ENCODE measurements around the gene PGM2L1. TPM values are rescaled to one million over a fixed set of nuclear protein-coding genes. Genes with fewer than 3 reads are reported as not detected.

Gene PGM2L1
- total RNA-seq, 2 experiments from 2014 or later, result 11.9 to 13.4 TPM

DNA sequence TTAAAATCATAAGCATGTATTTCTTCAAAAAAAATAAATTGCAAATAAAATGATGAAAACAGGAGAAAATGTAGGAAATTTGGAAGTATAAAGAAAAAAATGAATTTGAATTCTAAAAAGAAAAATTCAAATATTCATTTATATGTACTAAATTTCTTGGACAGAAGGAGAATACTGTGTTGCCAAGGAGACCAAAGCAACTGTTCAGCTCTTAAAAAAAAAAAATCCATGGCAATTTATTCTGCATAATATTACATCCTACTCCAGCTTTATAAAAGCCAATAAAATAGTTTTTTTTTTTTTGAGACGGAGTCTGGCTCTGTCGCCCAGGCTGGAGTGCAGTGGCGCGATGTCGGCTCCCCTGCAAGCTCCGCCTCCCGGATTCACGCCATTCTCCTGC is 6.0 kb downstream of the PGM2L1 start:
- no peak overlapping the region for H3K27ac Mint-ChIP-seq
- no peak overlapping the region for H3K4me3 Mint-ChIP-seq
- DNase-seq, result no peak
- H3K9me3 Mint-ChIP-seq, result no peaks in the 10 kb centered on the region
- intact Hi-C loops (cut with micrococcal nuclease), result loop anchor here (10.0 kb wide), 3 partner anchors 427 to 943 kb away; partner anchors contain the start of gene RAB6A
- CTCF ChIA-PET, result interaction anchor here (5.6 kb wide), 1 partner anchor 60 kb away, joined by 128 read pairs; no protein-coding TSS in a partner anchor
- no peaks in the 10 kb centered on the region for H3K27me3 Mint-ChIP-seq (ENCODE audit: low read depth)
- H3K36me3 Mint-ChIP-seq (ENCODE audit: low read depth), result no peaks in the 10 kb centered on the region
- peaks cover 49% of the 10 kb centered on the region for H3K4me1 Mint-ChIP-seq (ENCODE audit: low read depth)

DNA sequence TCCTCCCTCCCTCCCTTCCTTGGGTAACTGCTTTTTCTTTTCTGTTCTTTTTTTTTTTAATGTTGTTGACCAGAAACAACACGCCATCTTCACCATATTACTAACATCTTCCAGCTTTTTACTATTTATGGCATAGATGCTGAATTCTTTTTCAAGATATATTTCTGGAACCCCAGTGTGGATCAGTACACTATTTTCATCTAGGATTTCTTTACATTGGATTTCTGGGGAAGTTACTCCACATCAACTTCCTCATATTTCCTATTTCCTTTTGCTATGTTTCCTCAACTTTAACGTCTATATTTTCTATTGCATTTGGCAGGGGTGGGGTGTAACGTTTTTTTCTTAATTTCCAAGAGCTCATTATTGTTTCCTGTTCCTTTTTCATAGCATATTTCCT is 7.0 kb downstream of the PGM2L1 start:
- H3K9me3 Mint-ChIP-seq, result no peaks in the 10 kb centered on the region
- H3K36me3 Mint-ChIP-seq (ENCODE audit: low read depth), result no peaks in the 10 kb centered on the region
- no peaks in the 10 kb centered on the region for H3K27me3 Mint-ChIP-seq (ENCODE audit: low read depth)
- peak overlapping the region; percentile 13 for H3K4me3 Mint-ChIP-seq
- H3K27ac Mint-ChIP-seq, result peak overlapping the region; percentile 71
- intact Hi-C loops (cut with micrococcal nuclease), result loop anchor here (2.0 to 10.0 kb wide), 5 partner anchors 102 to 944 kb away; partner anchors contain the start of genes LIPT2, POLD3 and RAB6A
- no peak for DNase-seq
- H3K4me1 Mint-ChIP-seq (ENCODE audit: low read depth), result peaks cover 43% of the 10 kb centered on the region
- CTCF ChIA-PET, result interaction anchor here (0.7 to 5.6 kb wide), 6 partner anchors 8 to 61 kb away, joined by 3 to 128 read pairs (median 4); partner anchors contain the start of gene PGM2L1

DNA sequence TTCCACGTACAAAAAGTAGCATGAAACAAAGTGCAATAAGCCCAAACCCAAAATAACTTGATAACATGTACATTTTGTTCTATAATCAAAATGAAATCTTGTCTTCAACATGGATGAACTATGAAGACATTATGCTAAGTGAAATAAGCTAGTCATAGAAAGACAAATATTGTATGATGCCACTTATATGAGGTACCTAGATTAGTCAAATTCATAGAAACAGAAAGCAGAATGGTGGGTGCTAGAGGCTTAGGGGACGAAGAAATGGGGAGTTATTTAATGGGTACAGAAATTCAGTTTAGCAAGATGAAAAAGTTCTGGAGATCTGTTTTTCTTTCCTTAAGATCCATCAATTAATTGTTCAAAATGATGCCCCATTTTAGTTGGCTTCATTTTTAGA is 7.5 kb downstream of the PGM2L1 start:
- no peak for DNase-seq
- Mint-ChIP-seq H3K4me3 (no peak overlapping the region), H3K27ac (peak overlapping the region; percentile 71), H3K9me3 (no peaks in the 10 kb centered on the region), H3K27me3 (ENCODE audit: low read depth) (no peaks in the 10 kb centered on the region), H3K36me3 (ENCODE audit: low read depth) (no peaks in the 10 kb centered on the region), H3K4me1 (ENCODE audit: low read depth) (peaks cover 43% of the 10 kb centered on the region)
- CTCF ChIA-PET, result interaction anchor here (0.7 to 5.6 kb wide), 9 partner anchors 9 to 691 kb away, joined by 3 to 128 read pairs (median 9); partner anchors contain the start of gene PGM2L1
- intact Hi-C loops (cut with micrococcal nuclease), result loop anchor here (1.0 to 10.0 kb wide), 7 partner anchors 8 to 944 kb away; partner anchors contain the start of genes LIPT2, PGM2L1, POLD3 and RAB6A

DNA sequence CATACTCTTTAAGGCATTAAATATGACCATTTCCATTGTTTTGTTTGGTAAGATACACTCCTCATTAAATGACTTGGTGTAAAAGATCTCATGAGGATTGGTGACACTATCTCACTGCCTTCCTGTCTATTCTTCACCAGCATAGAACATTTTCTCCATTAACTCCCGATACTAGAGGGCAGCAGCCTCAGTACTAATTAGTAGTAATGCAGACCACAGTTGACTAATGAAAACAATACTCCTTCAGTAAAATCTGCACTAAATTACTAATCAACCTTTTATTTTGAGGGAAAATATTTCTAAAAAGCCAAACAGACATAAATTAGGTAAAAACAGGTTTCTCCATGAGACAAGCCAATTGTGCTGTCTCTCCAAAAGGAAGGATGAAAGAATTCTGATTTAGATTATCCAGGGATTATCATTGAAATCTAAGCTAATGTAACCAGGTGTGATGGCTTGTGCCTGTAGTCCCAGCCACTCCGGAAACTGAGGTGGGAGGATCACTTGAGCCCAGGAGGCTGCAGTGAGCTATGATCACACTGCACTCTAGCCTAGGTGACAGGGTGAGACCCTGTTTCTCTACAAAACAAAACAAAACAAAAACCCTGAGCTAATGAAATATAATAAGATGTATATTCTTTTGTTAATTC is 9.4 kb downstream of the PGM2L1 start:
- peak; percentile 90 for DNase-seq
- no peaks in the 10 kb centered on the region for H3K36me3 Mint-ChIP-seq (ENCODE audit: low read depth)
- peaks cover 33% of the 10 kb centered on the region for H3K4me1 Mint-ChIP-seq (ENCODE audit: low read depth)
- H3K9me3 Mint-ChIP-seq, result no peaks in the 10 kb centered on the region
- no peaks in the 10 kb centered on the region for H3K27me3 Mint-ChIP-seq (ENCODE audit: low read depth)
- H3K27ac Mint-ChIP-seq, result peak overlapping the region; percentile 72
- intact Hi-C loops (cut with micrococcal nuclease), result loop anchor here (1.0 to 10.0 kb wide), 4 partner anchors 60 to 336 kb away; no protein-coding TSS in a partner anchor
- CTCF ChIA-PET, result interaction anchor here (0.6 to 5.6 kb wide), 14 partner anchors 9 to 182 kb away, joined by 3 to 128 read pairs (median 4); partner anchors contain the start of gene PGM2L1
- H3K4me3 Mint-ChIP-seq, result no peak overlapping the region

DNA sequence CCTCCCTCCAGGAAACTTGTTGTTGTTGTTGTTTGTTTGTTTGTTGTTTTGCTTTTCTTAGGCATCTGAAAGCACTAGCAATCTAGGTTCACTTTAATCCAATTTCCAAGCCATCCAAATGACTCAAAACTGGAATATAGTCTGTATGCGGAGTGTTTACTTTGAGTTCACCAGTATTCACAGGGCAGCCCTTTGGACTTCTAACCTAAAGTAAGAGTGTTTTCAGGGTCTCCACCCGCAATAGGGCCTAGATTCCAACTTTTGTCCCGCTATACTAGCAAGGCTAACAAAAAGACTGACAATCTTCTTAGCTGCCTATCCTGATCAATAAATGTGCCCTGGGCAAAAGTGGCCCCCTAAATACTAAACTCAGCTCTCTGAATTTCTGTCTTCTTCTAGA is 13.6 kb downstream of the PGM2L1 start:
- Mint-ChIP-seq H3K36me3 (ENCODE audit: low read depth) (no peaks in the 10 kb centered on the region), H3K4me1 (ENCODE audit: low read depth) (peaks cover 15% of the 10 kb centered on the region), H3K9me3 (no peaks in the 10 kb centered on the region), H3K27me3 (ENCODE audit: low read depth) (no peaks in the 10 kb centered on the region), H3K4me3 (no peak overlapping the region), H3K27ac (no peak overlapping the region)
- CTCF ChIA-PET, result interaction anchor here (0.5 to 1.2 kb wide), 2 partner anchors 68 to 82 kb away, joined by 4 to 5 read pairs; no protein-coding TSS in a partner anchor
- intact Hi-C loops (cut with micrococcal nuclease), result loop anchor here (5.0 to 10.0 kb wide), 2 partner anchors 127 to 340 kb away; no protein-coding TSS in a partner anchor
- no peak for DNase-seq

DNA sequence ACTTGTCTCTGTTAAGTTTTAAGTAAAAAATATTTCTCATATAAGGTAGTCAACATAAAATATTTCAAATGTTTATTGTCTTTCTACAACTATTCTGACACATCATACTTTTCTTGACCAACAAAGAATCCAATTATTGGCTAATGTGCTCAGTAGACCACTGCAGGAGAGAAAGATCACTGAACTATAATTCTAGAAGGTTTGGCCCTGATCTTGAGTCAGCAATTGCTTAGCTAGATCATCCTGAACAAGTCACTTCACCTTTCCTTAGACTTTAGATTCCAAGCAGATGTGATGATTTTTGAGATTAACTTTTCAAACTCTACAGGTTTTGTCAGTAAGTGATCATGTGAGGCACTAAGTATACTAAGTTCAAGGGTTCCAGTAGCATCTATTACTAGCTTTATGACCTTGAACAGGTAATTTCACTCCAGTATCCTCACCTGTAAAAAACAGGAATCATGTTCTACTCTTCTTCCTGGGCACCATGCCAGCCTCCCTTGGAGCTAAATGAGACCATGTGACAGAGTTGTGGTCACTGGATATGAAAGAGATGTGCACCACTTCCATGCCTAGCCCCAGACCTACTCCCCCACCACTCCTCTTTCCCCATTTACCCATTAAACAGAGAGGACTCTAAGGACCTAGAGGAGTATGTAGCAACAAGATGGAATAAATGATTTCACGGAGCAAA is 17.3 kb downstream of the PGM2L1 start:
- intact Hi-C loops (cut with micrococcal nuclease), result loop anchor here (10.0 kb wide), 1 partner anchor 344 kb away; no protein-coding TSS in a partner anchor
- Mint-ChIP-seq H3K36me3 (ENCODE audit: low read depth) (no peaks in the 10 kb centered on the region), H3K27ac (no peak overlapping the region), H3K4me3 (no peak overlapping the region), H3K27me3 (ENCODE audit: low read depth) (no peaks in the 10 kb centered on the region), H3K9me3 (no peaks in the 10 kb centered on the region), H3K4me1 (ENCODE audit: low read depth) (peaks cover 7% of the 10 kb centered on the region)
- CTCF ChIA-PET, result interaction anchor here (0.8 to 2.3 kb wide), 2 partner anchors 9 to 73 kb away, joined by 3 to 9 read pairs; no protein-coding TSS in a partner anchor
- DNase-seq, result no peak

DNA sequence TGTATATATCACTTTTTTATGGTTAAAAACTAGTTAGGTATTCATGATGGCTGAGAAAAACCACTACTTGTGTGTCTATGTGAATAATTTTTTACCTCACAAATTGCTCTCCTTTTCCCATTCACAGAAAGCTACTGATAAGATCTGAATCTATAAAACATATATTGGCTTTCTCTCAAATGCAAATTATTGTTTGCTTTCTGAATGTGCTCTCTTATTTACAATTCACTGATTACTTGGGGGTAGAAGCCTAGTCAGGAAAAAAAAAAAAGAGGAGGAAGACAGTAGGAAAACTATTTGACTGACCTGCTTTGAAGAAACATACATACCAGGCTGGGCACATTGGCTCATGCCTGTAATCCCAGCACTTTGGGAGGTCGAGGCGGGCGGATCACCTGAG is 20.5 kb downstream of the PGM2L1 start:
- intact Hi-C loops (cut with micrococcal nuclease), result no loop called here
- H3K4me1 Mint-ChIP-seq (ENCODE audit: low read depth), result peaks cover 7% of the 10 kb centered on the region
- CTCF ChIA-PET, result no interaction called here
- no peaks in the 10 kb centered on the region for H3K27me3 Mint-ChIP-seq (ENCODE audit: low read depth)
- no peak for DNase-seq
- H3K4me3 Mint-ChIP-seq, result no peak overlapping the region
- H3K9me3 Mint-ChIP-seq, result no peaks in the 10 kb centered on the region
- H3K36me3 Mint-ChIP-seq (ENCODE audit: low read depth), result peaks cover 2% of the 10 kb centered on the region
- H3K27ac Mint-ChIP-seq, result no peak overlapping the region

DNA sequence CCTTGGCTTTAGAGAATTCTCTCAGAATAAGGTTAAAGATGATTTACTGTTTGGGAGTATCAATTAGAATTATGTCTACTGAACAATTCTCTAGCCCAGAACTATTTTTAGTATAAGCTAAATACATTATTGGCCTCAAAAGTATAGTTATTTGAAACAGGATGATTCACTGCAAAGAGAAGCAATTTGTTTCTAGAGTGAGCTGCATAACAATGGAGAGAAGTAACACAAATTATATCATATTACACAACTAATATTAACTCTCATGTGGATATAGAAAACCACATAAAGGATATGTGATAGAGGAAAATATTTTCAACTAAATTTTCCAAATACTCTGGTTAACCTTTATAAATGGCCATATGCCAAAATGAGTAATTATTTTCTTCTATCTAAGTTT is 24.9 kb downstream of the PGM2L1 start:
- no peak overlapping the region for H3K4me3 Mint-ChIP-seq
- H3K27me3 Mint-ChIP-seq (ENCODE audit: low read depth), result no peaks in the 10 kb centered on the region
- H3K4me1 Mint-ChIP-seq (ENCODE audit: low read depth), result no peaks in the 10 kb centered on the region
- H3K9me3 Mint-ChIP-seq, result no peaks in the 10 kb centered on the region
- no peak for DNase-seq
- H3K36me3 Mint-ChIP-seq (ENCODE audit: low read depth), result peaks cover 4% of the 10 kb centered on the region
- CTCF ChIA-PET, result no interaction called here
- no peak overlapping the region for H3K27ac Mint-ChIP-seq
- intact Hi-C loops (cut with micrococcal nuclease), result no loop called here

DNA sequence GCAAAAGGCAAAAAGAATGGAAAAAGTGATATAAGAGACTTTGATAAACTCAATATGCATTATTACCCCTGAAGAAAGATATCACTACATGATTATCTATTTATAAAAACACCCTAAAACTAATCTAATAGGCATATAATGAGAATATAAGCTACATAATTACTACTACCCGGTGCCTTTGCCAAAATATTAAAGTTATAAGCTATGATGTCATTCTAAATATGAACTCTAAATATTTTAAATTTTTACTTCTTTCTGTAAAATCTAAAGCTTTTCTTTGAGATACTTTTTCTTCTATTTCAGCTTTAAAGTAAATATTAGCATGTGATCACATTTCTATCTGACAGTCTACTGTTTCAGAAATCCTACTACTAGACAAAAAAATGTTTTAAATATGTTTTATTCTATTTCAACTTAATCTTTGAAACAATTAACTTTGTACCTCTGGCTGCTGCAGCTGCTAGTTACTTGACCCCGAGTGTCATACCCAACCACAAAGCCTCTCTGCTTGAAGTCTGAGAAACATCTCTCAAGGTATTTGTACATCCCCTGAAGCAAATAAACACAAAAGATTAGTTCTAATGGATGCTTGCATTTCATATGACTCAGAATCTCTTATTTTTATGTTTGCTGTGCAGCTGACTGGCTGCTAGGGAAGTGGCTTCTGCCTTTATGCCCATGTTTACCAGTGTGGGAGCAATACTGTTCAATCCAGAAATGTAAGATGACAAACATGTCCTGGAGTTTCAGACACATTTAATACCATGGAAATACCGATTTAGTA is 26.8 kb downstream of the PGM2L1 start:
- Mint-ChIP-seq H3K4me3 (no peak overlapping the region), H3K4me1 (ENCODE audit: low read depth) (no peaks in the 10 kb centered on the region), H3K9me3 (no peaks in the 10 kb centered on the region), H3K27ac (no peak overlapping the region), H3K36me3 (ENCODE audit: low read depth) (peaks cover 4% of the 10 kb centered on the region), H3K27me3 (ENCODE audit: low read depth) (no peaks in the 10 kb centered on the region)
- no peak for DNase-seq
- intact Hi-C loops (cut with micrococcal nuclease), result no loop called here
- CTCF ChIA-PET, result interaction anchor here (0.6 kb wide), 1 partner anchor 529 kb away, joined by 3 read pairs; no protein-coding TSS in a partner anchor

DNA sequence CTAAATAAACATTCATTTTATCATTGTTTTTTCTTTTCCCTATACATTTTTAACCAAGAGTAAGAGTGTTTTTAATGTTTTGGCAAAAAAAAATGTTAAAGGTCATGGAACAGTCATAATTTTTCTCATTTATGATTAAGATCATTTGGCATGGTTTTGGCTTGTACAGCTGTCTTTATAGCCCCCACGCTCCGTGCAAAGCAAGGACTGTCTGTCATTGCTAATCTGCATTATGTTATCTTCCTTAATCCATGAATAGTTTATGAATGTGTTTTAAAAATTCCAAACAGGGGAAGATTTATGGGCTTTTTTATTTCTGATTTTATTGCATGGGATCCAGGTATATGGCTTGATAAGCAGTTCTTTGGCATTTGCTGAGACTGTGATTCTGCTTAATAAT is 28.1 kb downstream of the PGM2L1 start:
- no peaks in the 10 kb centered on the region for H3K9me3 Mint-ChIP-seq
- peaks cover 8% of the 10 kb centered on the region for H3K36me3 Mint-ChIP-seq (ENCODE audit: low read depth)
- no peaks in the 10 kb centered on the region for H3K4me1 Mint-ChIP-seq (ENCODE audit: low read depth)
- no peak overlapping the region for H3K27ac Mint-ChIP-seq
- no peaks in the 10 kb centered on the region for H3K27me3 Mint-ChIP-seq (ENCODE audit: low read depth)
- CTCF ChIA-PET, result no interaction called here
- intact Hi-C loops (cut with micrococcal nuclease), result no loop called here
- no peak overlapping the region for H3K4me3 Mint-ChIP-seq
- DNase-seq, result no peak

DNA sequence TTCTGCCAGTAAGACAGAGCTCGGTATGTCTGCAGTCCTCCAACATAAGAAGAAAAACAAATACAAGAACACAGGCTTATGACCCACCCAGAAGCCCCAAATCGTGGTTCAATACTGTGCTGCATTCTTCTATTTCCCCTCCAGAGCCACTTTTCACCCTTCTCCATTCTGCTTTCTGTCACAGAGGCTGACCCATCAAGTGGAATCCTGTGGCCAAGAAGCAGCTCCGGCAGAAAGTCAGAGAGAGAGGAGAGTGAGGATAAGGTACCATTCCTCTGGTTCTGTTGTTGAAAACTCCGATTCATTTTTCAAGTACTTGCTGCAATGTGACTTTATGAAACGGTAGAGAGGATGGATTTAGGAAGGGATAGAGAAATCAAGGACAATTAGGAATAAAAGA is 30.4 kb downstream of the PGM2L1 start:
- Mint-ChIP-seq H3K27me3 (ENCODE audit: low read depth) (no peaks in the 10 kb centered on the region), H3K9me3 (no peaks in the 10 kb centered on the region), H3K4me1 (ENCODE audit: low read depth) (no peaks in the 10 kb centered on the region), H3K36me3 (ENCODE audit: low read depth) (peaks cover 14% of the 10 kb centered on the region), H3K4me3 (no peak overlapping the region), H3K27ac (no peak overlapping the region)
- DNase-seq, result no peak
- CTCF ChIA-PET, result interaction anchor here (0.6 to 1.4 kb wide), 2 partner anchors 46 to 239 kb away, joined by 3 read pairs; no protein-coding TSS in a partner anchor
- intact Hi-C loops (cut with micrococcal nuclease), result no loop called here

DNA sequence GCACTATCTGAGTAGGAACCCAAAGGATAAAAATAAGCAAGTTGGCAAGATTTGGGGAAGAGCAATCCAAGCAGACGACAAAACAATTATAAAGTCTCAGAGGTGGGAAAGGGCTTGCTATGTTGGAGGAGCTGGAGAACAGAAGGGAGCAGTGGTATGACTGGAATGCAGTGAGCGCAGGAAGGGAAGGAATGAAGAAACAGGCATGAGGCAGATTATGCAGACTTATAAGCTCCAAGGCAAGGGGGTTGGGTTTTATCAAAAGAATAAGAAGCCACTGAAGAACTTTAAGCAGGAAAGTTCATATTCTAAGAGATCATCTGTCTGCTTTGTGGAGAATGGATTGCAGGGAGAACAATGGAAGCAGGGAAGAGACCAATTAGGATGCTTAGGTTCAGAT is 31.7 kb downstream of the PGM2L1 start:
- Mint-ChIP-seq H3K27ac (no peak overlapping the region), H3K9me3 (no peaks in the 10 kb centered on the region), H3K36me3 (ENCODE audit: low read depth) (peaks cover 23% of the 10 kb centered on the region), H3K27me3 (ENCODE audit: low read depth) (no peaks in the 10 kb centered on the region), H3K4me3 (no peak overlapping the region), H3K4me1 (ENCODE audit: low read depth) (no peaks in the 10 kb centered on the region)
- no peak for DNase-seq
- CTCF ChIA-PET, result no interaction called here
- intact Hi-C loops (cut with micrococcal nuclease), result no loop called here

Measured in activated naive CD4-positive, alpha-beta T cell treated with anti-CD3 and anti-CD28 coated beads for 36 hours (primary cell).